ENCODE results near the gene COL4A1.

COL4A1 gene

GRCh38 chr13:110272651-110273050, 34.3 kb downstream of the COL4A1 start:
- no peak for DNase-seq

- no peak for DNase-seq
These were observed 34.7 kb downstream of the COL4A1 start for GRCh38 chr13:110272227-110272626.

GRCh38 chr13:110271313-110271712, 35.6 kb downstream of the COL4A1 start:
- no peak for DNase-seq

- no peak for DNase-seq
These were observed 36.5 kb downstream of the COL4A1 start for GRCh38 chr13:110270507-110270906.

GRCh38 chr13:110269509-110270185, 37.3 kb downstream of the COL4A1 start:
- peak; percentile 67 for DNase-seq

- DNase-seq, result no peak
These were observed 38.3 kb downstream of the COL4A1 start for GRCh38 chr13:110268576-110269185.

- DNase-seq, result no peak
These were observed 38.9 kb downstream of the COL4A1 start for GRCh38 chr13:110268061-110268460.

GRCh38 chr13:110266983-110267382, 40.0 kb downstream of the COL4A1 start:
- DNase-seq, result no peak

GRCh38 chr13:110266431-110266809, 40.5 kb downstream of the COL4A1 start:
- DNase-seq, result no peak

GRCh38 chr13:110265682-110266430, 41.1 kb downstream of the COL4A1 start:
- no peak for DNase-seq

- no peak for DNase-seq
These were observed 41.6 kb downstream of the COL4A1 start for GRCh38 chr13:110265341-110265681.

GRCh38 chr13:110264685-110265275, 42.2 kb downstream of the COL4A1 start:
- DNase-seq, result no peak

GRCh38 chr13:110263888-110264287, 43.1 kb downstream of the COL4A1 start:
- DNase-seq, result no peak

GRCh38 chr13:110263404-110263803, 43.6 kb downstream of the COL4A1 start:
- DNase-seq, result no peak

- DNase-seq, result no peak
These were observed 44.3 kb downstream of the COL4A1 start for GRCh38 chr13:110262508-110263291.

- DNase-seq, result no peak
These were observed 44.9 kb downstream of the COL4A1 start for GRCh38 chr13:110262082-110262436.

GRCh38 chr13:110261166-110262081, 45.5 kb downstream of the COL4A1 start:
- no peak for DNase-seq

- DNase-seq, result no peak
These were observed 47.3 kb downstream of the COL4A1 start for GRCh38 chr13:110259651-110260050.

- no peak for DNase-seq
These were observed 47.9 kb downstream of the COL4A1 start for GRCh38 chr13:110258876-110259631.

- DNase-seq, result no peak
These were observed 49.5 kb downstream of the COL4A1 start for GRCh38 chr13:110257408-110257807.

Measured in DMS79 (cell line).